NCI-H146 treated with DMSO at 0.1 percent for 48 hours (cell line): Measurements from ENCODE around the gene RNF220.

Source experiments
- DNase-seq: peaks from one replicate; lab custom pipeline; 2025; ENCODE audit not compliant: unreplicated experiment; lab: John Stamatoyannopoulos, UW

RNF220 gene

DNA sequence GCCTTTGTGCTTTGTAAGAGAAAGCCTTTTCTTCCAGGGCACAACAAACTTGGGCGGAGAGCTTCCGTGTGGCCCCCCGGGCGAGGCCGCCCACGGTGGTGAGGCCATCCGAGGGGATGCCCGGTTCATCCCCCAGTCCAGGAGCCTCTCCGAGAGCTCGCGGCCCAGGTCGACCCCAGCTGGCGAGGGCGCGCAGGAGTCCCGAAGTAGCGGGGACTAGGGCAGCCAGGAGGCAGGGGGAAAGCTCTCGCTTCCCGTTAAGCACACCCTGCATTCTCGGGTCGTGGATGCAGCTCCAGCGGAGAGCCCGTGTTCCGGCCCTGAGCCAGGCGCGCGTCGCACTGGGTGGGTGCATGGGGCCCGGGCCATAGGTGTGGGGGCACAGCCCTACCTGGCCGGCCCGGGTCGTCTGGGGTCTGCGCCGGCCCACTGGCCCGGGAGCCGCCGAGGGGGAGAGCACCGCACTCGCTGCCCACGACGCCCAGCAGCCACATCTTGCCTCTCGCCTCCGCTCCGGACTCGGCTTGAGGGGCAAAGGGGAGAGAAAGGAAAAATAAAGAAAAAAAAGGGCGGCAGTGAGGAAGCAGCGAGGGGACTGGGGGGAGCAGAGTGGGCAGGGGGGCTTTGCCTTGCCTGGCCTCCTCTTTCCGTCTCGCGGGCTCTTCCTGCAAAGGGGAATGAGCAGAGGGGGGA lies 1.8 kb downstream of the RNF220 start:
- DNase-seq, result no peak

DNA sequence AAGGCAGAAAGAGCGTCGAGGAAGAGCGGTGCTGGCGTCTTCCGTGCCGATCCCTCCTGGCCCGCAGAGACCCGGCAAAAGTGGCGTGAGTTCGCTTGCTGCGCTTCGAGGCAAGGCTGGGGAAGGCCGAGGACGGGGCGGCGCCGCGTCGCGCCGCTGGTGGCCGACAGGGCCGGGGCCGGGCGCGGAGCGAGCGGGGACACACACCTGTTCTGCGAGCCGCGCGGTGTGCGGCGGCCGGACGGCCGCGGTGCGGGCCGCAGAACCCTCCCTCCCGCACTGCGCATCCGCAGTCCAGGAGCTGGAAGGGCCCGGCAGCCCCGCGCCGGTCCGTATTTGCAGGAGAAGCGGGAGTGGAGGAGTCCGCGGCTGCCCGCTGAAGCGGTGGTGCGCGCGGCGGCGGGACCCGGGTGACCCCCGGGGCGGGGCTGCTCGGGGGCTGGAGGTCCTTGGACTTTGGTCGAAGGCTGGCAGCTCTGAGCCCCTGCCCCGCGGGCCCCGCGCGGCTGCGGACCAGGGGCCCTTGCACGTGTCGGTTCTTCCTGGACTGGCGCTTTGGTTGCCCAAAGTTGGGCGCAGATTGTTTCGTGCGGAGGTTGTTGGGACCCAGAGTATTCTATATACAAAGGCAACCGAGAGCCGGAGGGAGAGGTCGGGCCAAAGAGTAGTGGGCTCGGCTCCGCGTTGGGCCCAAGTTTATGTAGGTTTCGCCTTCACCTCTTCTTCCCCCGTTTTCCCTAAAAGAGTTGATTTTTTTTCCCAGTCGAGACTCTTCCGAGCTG lies 2.6 kb downstream of the RNF220 start:
- peak; percentile 3 for DNase-seq

DNA sequence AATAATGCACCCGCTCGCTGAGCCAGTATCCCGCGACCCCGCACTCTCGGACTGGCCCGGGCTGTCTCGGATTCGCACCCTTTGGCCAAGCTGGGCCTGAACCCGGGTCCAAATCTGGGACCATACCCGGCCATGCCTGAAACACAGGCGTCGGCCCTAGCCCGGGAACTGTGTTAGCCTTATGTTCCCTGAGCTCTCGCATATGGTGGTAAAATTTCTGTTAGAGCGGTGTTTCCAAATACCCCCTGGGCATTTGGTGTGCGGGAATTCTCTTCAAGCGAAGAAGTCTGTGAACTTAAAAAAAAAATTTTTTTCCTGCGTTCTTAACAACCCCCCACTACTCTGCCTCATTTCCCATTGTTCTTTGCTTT lies 3.1 kb downstream of the RNF220 start:
- DNase-seq, result no peak

DNA sequence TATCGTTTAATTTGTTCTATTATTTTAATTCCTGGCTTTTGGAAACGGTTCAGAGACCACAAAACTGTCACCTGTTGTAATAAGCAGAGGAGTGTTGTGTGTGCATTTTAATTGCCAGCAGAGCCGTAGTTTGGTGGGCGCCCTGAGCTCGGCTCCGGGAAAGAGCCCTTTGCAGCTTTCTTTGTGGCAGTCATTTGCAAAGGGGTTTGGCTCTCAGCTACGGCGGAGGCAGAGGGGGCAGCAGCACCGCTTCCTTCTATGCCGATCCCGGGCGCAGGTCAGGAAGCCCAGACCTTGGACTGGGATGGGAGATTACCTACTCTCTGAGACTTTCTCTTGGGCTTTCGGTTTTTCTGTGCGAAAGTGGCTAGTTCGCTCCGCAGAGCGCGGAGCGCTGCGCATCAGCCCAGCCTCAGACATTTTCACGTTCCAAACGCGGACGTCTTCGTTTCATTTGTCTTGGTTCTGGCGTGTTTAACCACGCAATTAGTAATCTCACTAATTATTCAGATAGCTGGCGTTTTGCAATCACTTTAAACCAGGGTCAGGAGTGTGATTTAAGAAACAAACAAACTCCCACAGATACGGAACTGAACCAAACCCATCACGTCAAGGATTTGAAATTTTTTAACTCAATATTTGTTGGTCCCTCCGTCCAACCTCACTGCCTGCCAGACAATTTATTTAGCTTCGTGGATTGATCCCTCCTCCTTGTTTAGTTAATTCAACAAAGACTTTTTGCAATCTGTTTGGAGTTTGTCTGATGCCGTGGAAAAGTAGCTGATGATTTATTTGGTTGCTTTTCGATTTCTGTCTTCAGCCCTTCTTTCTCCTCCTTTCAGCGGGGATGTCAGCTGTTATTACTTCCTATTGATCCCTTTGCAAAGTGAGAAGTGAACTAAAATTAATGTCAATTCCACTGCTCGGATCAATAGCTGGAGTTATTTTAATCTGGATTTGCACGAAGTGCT lies 3.9 kb downstream of the RNF220 start:
- no peak for DNase-seq

DNA sequence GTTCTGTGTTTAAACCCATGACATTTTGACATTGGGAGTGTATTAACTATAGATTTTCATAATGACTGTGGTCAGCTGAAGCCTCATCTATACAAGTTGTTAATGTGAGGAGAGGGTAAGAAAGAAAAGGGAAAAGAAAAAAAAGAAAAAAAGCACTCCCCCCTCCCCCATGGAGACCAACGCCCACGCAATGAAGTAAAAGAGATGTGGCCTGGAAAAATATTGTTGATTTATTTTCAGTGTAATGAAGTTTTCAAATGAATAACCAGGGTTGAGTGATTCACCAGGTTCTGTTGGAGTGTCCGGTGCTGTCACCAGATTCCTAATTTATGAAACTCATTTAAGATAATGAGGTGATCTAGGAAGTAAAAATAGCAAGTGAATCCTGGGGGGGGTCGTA lies 4.7 kb downstream of the RNF220 start:
- DNase-seq, result no peak

DNA sequence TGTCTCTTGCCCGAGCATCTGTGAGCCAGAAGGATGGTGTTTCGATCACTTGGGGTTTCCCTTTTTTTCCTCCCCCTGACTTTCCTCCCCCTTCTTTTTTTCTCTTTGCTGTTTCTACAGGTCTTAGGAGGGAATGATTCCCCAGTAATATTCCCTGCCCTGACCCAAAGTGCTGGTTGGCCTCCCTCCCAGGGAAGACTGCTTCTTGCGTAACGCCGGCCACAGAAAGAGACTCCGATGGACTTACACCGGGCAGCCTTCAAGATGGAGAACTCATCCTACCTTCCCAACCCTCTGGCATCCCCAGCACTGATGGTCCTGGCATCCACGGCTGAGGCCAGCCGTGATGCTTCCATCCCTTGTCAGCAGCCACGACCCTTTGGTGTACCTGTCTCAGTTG lies 6.8 kb downstream of the RNF220 start:
- no peak for DNase-seq

DNA sequence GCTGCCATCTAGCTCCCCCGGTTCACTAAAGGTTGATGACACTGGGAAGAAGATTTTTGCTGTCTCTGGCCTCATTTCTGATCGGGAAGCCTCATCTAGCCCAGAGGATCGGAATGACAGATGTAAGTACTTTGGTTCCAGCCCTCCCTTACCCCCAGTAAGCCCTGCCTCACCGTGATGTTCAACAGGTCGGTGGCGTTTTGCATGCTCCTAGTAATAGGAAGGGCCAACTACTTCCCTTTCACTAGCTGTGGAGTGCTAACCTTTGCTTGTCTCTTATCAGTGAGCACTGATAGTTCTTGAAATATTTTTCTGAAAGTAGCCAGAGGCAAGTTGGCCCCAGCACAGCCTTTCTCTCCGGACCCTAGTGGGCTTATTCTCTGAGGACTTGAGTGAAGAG lies 7.5 kb downstream of the RNF220 start:
- no peak for DNase-seq

DNA sequence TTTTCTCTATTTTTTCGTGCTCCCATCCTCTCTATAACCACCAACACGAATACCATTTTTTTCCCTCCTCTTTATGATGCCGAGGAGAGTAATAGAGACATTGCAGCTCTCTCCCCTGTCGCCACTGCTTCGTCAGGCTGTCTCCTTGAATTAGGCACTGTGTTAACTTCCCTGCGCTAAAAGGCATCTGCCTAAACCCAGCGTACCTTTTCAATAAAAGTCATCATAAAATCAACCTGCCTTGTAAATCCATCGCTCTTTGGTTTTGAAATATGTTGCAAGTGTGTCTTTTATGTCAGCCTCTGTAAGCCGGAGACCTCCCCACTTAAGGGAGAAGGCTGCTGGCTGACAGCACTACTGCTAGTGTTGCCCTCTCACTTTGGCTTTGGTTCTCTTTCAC lies 8.7 kb downstream of the RNF220 start:
- no peak for DNase-seq

DNA sequence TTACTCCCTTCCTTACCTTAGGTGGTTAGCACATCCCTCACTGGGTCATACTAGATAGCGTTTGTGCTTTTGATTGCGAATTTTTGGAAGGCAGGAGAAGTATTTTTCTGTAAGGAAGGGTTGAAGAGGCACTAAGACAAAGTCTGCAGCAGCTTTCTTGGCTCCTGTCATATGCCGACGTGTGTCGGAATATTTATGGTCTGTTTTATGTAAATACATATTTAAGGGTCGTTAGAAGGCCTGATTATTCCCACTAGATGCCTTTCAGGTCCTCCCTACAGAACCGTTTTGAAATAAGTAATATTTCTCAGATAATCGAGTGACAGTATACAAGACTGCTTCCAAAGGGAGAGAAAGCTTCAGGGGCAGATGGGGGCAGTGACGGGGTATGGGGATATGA lies 10.0 kb downstream of the RNF220 start:
- no peak for DNase-seq

DNA sequence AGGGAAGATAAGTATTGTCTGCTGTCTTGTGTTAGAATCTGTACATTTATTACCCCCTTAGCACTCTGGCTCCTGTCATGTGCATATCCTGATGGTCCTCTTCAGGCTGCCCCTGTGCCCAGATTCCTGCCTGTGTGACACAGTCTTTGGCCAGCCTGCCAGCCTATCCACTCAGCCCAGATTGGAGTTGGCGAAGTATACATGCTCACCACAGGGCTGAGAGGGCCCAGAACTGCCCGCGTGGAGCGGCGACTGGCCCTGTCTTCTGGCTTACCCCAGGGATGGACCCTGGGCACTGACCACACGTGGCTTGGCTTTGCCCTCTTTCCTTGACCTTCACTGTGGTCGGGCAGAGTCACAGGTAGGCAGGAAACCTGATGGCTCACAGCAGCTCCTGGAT lies 11.4 kb downstream of the RNF220 start:
- DNase-seq, result no peak

DNA sequence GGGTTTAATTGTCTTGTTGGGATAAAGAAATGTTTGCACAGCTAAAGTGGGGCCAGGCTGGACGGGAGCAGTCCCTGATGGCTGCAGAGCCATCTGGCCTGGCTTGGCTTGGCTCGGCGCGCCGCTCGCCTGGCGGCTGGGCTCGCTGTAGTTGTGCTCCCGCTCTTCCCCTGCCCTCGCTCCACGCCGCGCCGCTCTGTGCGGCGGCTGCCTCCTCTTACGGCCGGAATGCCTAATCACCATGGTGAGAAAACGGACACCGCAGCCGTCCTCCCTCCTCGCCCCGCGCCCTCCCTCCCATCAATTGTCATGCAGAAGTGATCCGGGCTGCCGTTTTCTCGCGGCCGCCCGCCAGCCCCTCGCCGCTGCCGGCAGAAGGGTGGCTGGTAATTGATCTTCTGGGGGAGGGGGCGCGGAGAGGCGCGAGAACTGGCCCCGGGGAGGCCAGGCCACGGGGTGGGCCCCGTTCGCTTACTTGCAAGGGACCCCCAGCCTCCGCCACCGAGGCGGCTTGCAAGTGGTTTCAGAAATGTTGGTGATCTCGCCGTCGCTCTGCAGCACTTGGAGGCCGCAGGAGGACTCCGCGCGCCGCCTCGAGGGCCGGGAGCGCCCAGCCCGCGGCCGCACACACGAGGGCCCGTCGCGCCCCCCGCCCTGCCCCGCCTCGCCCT lies 12.4 kb downstream of the RNF220 start:
- DNase-seq, result peak; percentile 75

DNA sequence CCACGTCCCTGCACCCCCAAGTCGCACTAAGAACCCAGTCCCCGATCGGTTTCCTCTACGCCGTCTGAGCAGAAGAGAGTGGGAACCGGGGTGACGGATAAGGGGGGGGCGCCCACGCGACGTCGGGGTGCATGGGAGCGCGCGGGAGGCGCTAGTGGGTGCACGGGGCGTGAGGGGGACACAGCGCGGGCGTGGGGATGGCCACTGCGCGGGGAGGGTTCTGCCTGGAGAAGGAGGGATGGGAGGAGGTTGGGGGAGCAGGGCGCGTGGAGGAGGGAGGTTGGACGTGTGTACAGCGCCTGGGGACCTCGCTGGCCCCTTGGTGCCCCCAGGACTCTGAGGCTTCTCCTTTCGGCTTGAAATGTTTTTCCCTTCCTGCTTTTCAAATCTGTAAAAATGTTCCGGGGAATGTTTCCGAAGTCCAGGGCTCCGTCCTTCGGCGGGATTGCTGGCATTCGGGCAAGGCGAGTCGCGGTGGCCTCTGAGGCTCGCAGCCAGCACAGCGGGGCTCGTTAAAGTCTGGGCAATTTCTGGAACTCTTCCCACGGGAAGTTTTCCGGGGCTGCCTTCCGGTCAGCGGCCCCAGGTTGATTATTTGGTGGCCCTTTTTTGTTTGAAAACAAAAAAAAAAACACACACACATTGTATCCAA lies 13.1 kb downstream of the RNF220 start:
- no peak for DNase-seq

DNA sequence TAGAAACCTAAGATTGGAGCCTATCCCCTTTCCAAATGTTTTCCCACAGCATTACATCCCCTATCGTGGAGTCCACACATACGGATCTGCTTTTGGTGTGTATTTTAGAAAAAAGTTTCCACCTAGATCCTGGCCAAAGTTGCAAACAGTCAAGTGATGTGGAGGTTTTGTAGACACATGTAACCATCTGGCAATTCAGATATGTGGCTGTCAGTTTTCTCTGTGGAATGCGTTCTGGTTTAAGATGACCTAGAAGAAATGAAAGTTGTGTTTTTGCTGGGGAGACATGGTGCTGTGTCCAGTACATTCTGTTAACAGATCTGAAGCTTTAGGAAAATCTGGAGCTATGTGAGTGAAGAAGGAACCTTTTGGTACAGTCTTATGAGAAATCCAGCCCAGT lies 14.8 kb downstream of the RNF220 start:
- no peak for DNase-seq

DNA sequence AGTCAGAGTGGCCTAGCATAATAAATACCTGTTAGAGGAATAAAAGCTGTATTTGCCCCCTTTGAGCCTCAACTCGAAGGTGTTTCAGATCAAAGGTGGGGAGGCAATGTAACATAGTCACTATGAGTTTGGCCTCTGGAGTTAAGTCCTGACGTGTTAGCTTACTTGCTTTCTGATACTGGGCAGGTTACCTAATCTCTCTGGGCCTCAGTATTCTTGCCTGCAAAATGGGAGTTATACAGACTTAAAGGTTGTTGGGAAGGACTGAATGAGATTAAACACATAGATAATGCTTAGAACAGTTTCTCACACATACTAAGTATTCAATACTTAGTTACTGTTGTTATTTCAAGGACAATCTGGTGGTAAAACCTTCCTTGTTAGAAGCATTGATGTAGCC lies 15.5 kb downstream of the RNF220 start:
- no peak for DNase-seq

DNA sequence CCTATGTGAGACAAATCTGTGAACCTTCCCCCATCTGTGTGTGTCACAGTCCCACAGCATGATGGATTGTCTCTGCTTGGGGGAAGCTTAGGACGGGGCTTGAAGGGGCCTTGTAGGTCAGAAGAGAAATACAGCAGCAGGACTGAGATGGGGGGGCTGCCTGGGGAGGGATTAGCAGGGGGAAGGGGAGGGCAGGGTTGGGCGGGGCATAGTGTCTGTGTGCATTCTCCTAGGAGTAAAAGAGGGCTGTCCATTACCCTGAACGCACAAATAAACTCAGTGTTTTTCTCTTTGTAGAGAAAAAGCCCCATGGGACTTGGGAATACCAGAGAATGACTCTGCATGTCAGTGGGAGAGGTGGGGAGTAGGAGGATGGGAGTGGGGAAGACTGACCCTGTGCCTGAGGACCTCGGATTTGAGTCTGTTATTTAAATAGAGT lies 16.4 kb downstream of the RNF220 start:
- no peak for DNase-seq

DNA sequence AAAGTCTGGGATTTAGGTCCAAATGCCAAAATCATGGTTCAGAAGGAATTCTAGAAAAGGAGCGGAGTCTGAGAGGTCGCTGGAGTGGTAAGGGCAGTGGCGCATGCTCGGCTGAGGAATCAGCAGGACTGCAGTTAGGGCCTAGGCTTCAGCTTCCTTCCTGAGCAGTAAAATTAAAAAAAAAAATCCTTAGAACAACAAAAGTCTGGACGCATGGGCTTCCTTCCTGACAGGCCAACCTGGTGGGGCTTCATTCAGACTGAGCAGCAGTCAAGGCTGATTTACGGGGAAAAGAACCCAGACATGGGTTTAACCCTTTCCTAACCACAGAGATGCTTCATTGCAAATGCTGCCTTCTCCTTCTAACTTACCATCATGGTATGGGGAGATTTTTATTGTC lies 17.1 kb downstream of the RNF220 start:
- DNase-seq, result no peak

DNA sequence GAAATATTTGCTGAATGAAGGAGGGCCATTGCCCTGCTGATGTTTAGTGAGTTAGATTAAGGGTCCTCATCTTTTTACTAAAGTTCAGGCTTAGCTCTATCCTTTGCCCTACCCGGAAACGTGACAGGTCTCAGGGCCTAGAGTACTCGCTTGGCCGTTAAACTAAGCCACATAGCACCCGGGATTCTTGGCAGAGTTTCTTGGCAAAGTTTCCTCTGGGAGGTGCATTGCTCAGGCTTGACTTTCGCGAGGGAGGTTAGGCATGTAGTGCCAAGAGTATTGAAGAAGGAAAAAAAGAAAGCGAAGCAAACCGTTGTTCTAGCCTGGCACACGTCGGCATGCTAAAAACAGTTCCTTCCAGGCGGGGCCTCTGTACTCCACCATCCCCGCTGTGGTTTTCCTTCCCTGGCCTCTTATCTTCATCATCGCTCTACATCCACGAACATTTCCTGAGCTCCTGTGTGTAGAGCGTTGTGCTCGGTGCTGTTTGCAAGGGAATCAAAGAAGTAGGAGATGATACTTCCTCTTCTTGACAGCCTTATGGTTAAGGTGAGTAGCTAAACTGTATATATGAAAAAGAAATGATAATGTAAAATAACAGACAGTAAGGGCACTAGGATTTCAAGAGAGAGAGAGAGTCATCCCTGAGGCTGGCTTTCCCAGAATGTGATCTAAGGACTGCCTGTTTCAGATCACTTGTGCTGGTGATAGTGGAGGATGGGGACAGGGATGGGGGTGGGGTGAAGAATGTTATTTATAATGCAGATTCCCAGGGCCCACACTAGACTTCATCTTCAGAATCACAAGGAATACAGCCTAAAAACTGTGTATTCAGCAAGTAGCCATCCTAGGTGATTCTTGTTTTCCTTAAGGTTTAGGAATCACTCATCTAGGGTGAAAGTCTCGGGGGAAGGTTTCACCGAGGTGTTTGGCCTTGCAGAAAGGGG lies 18.8 kb downstream of the RNF220 start:
- no peak for DNase-seq

DNA sequence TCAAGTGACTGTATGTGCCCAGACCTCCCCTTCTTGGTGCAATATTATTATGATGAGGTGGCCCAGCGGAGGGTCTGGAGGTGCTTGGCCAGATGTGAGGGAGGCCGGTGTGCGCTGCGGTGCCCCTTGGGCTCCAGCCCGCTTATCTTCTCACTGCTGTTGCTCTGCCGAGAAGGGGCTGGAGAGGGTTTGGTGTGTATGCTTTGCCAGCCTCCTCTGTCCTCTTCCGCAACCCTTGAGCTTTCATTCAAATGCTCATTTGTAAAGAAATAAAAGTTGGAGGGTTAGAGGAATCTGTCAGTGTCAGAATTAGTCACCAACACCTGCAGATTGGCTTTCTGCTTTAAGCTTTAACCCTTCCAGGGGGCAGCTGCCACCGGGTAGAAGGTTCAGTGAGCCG lies 19.7 kb downstream of the RNF220 start:
- no peak for DNase-seq

DNA sequence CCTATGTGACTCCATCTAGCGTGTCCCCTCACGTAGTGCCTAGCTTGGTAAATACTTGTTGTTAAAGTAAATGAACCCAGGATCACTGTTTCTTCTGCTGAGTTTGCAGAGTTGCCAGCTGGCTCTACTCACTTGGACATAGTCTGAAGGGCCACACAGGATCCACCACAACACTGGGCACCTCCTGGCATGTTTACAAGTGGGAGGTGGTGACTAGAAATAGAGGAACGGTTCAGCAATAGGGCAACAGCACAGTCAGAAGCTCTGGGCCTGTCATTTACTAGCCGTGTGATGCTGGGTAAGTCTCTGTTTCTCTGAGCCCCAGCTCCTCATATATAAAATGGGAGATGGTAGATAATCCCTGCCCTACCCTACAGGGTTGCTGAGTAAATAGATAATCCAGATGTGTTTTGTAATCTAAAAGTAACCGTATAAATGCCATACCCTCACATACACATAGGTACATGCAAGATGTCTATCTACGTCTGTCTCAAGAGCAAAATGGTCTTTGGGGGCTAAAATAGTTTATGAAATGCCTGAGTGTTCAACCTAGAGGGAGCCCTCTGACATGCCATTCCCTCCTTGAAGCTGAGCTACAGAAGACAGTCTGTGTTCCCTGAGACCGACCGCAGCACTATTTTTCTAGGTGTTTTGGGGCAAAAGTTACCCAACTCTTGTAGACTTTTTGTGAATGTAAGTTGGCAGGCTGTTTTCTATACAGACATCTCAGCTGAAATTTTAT lies 20.5 kb downstream of the RNF220 start:
- DNase-seq, result no peak
